ENCODE data around the gene MAPRE2. TPM values are rescaled to one million over a fixed set of nuclear protein-coding genes. Genes with fewer than 3 reads are reported as not detected.
"Not testable (repeated sequence)": the region's sequence is repeated elsewhere in the genome, so short reads cannot be mapped to it uniquely, and the experiment has no call there.

Gene MAPRE2
- total RNA-seq, 2 donors from 2014 or later = 65.2 to 66.6 TPM

DNA sequence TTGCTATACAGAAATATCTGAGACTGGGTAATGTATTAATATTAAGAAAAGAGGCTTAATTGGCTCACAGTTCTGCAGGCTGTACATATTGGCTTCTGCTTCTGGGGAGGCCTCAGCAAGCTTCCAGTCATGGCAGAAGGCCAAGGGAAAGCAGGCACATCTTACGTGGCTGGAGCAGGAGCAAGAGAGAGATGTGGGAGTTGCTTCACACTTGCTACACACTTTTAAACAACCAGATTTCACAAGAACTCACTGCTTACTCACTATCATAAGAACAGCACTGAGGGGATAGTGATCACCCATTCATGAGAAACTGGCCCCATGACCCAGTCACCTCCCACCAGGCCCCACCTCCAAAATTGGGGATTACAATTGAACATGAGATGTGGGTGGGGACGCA, 50.6 kb downstream of the MAPRE2 start:
- Mint-ChIP-seq H3K9me3 (peaks cover 0 to 5% of the 10 kb centered on the region in 2 donors), H3K27ac (no peak overlapping the region), H3K36me3 (peaks cover 6 to 14% of the 10 kb centered on the region in 2 donors)
- no peak for DNase-seq (ENCODE audit: low spot score in 2 of 2)
- no peak for ATAC-seq

DNA sequence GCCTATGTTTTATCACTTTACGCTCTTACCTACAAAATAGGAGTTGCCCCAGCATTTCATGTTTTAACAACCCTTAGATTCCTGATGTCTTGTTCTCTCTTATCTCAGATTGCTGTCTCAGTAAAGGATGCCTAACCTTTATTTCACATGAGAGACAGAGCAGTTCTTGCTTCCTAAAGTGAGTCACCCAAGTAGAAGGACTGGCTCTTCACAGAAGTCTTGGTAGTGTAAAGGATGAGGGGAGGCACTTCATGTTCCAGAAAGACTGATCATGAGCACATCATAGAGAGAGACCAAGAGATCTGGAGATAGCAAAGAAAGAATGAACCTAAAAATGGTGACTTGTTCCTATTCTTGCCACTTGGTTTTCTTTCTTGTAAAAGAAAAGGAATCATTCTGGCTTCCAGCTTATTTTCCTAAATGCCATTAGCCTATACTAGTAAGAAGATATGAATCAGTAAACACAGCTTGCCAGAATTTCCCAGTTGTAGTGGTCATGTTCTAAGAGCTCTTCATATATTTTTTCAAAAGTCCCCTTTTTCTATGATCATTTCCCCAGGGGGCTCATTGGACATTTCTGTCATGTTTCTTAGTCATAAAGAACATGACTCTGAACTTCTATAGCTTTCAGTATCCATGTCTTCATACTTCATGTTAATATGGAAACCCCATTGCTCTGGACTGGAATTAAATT, 54.9 kb downstream of the MAPRE2 start:
- Mint-ChIP-seq H3K9me3 (no peaks in the 10 kb centered on the region), H3K36me3 (peaks cover 0 to 8% of the 10 kb centered on the region in 2 donors), H3K27ac (peak overlapping the region in 1 of 2 donors; percentile 5)
- no peak for DNase-seq (ENCODE audit: low spot score in 2 of 2)
- peak; percentile 60 to 64 for ATAC-seq

DNA sequence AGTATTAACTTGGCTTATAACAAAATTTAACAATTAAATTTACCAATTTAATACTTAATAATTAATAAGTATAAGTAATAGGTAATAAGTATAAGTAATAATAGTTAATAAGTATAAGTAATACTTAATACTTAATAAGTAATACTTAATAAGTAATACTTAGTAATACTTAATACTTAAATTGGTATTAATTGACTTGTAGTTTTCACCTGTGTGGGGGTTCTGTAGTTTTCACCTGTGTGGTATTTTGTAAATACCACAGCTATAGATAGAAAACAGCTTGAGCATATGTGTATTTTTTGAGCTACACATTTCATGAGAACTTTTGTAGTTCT, 55.4 kb downstream of the MAPRE2 start:
- no peaks in the 10 kb centered on the region for H3K9me3 Mint-ChIP-seq
- H3K27ac Mint-ChIP-seq = no peak overlapping the region
- peaks cover 3 to 8% of the 10 kb centered on the region in 2 donors for H3K36me3 Mint-ChIP-seq
- DNase-seq (ENCODE audit: low spot score in 2 of 2) = no peak
- no peak for ATAC-seq

DNA sequence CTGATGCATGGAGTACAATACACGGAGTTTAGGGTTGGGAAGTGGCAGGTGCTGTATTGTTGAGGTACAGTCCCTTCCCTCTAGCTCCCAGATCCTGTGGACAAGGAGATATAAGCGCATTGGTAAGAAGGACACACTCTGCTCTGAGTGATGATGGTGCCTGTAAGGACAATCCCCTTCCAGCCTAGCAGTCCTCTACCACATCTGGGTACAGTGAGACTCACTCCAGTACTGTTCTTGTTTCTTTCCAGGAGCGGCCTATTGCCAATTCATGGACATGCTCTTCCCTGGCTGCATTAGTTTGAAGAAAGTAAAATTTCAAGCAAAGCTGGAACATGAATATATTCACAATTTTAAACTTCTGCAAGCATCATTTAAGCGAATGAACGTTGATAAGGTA, 56.0 kb downstream of the MAPRE2 start:
- Mint-ChIP-seq H3K9me3 (no peaks in the 10 kb centered on the region), H3K27ac (no peak overlapping the region), H3K36me3 (peaks cover 8% of the 10 kb centered on the region in 2 donors)
- no peak for DNase-seq (ENCODE audit: low spot score in 2 of 2)
- ATAC-seq = no peak

DNA sequence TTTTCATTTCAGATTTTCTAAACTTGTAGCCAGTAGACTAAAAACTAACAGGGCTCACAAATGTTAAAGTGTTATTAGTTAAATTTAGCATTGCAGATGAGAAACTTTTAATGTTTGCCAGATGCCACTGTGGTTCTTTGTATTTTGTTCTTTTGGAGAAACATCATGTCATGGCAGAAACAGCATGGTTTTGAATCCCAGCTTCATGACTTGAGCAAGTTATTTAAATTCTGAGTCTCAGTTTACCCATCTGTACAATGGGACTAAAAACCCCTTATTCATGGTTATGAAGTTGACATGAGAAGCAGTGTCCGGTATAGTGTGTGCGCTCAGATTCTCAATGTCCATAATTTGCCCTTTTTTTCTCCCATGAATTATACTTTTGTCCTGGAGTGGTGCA, 56.5 kb downstream of the MAPRE2 start:
- no peak overlapping the region for H3K27ac Mint-ChIP-seq
- no peak for ATAC-seq
- no peak for DNase-seq (ENCODE audit: low spot score in 2 of 2)
- H3K36me3 Mint-ChIP-seq = peaks cover 8 to 9% of the 10 kb centered on the region in 2 donors
- H3K9me3 Mint-ChIP-seq = no peaks in the 10 kb centered on the region

DNA sequence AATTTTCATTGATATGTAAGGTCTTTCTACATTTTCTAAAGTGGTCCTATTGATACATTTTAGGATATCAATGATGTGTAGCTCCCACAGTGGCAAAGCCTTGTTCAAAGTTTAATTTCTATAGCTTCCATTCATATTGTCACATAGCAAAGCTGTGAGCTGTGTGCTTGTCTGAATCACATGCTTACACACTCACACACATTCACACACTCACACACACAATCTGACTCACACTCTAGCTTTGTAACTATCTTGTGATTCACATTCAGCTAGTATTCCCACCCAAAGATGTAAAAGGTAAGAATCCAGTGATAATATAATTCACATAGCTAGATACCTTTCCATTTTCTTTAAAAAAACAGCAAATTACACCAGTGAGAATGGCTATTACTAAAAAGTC, 58.7 kb downstream of the MAPRE2 start:
- H3K36me3 Mint-ChIP-seq = peaks cover 8 to 9% of the 10 kb centered on the region in 2 donors
- DNase-seq (ENCODE audit: low spot score in 2 of 2) (no peak), ATAC-seq (no peak)
- H3K27ac Mint-ChIP-seq = no peak overlapping the region
- H3K9me3 Mint-ChIP-seq = no peaks in the 10 kb centered on the region

DNA sequence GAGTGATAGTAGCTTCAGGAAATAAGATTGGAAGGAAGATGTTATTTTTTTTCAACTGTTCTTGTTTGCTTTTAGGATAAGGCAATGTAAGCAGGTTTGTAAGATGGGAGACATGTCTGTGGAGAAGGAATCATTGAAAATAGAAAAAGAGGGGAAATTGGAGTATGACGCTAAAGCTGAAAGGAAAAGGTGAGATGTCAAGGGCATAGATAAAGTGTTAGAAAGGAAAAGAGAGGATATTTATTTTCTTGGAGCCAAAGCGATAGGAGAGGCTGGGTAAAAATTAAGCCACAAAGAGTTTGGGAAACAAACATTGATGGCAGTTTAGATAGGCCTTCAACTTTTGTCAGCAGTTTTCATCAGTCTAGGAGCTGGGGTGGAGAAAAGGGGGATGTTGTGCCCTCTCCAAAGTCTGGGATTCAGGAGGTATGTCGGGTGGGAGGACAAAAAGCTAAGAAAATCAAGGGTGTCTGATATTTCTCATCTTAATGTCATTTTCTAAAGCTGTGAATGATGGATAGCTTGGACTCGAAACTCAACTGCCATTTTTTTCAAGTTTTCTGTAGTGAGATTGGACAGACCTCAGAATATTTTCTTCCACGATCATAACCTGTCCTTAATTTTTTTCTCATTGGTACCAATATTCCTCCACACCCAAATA, 63.3 kb downstream of the MAPRE2 start:
- ATAC-seq (no peak), DNase-seq (ENCODE audit: low spot score in 2 of 2) (no peak)
- no peak overlapping the region for H3K27ac Mint-ChIP-seq
- H3K36me3 Mint-ChIP-seq = peaks cover 9 to 22% of the 10 kb centered on the region in 2 donors
- no peaks in the 10 kb centered on the region for H3K9me3 Mint-ChIP-seq

DNA sequence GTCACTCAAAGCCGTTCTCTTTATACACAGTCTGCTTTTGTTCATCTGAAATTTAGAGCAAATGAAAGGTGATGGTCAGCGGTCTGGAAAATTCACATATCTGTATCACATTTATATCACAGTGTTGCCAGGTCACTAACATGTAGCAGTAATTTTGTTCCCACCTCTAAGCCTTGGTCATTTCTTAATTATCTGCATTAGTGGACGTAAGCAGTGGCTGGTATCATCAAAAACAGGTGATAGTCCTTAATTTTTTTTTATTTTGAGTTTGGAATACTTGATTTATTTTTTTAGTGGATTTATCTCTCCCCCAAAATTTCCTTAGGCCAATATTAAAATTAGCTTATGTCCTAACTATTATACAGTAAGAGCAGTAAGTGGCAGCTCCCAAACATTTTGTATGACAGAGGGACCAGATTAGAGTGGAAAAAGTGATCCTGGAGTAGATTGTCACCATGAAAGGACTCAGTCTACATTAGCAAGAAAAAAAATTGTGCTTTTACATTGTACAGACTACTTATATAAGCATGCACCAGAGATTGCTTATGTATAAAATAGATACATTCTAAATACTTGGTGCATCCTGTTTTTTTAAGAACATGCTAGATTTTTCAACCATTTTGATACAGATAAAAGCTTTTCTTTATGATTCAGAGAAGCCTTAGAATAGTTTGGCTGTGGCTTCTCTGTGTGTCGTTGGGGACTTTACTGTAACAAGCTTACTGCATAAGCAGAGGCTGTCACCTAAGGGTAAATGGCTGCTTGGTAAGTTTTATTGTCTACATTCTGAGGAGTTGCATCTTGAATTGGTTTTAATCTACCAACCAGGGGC, 65.0 kb downstream of the MAPRE2 start:
- Mint-ChIP-seq H3K36me3 (peaks cover 14 to 28% of the 10 kb centered on the region in 2 donors), H3K9me3 (peaks cover 0 to 5% of the 10 kb centered on the region in 2 donors), H3K27ac (no peak overlapping the region)
- DNase-seq (ENCODE audit: low spot score in 2 of 2) = no peak
- peak; percentile 36 to 59 for ATAC-seq

DNA sequence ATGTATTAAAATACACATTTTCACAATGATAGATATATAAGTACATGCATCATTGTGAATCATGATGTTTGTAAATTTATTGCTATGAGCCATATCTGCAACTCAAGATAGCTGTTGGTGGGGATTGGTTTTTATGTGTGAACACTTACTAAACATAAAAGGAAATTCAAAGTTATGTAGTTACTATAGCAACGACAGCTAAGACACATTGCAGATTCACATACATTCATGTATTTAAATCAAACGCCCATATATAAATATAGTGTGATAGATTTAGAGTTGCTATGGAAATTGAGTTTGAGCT, 65.6 kb downstream of the MAPRE2 start:
- ATAC-seq = peak; percentile 52 to 89

DNA sequence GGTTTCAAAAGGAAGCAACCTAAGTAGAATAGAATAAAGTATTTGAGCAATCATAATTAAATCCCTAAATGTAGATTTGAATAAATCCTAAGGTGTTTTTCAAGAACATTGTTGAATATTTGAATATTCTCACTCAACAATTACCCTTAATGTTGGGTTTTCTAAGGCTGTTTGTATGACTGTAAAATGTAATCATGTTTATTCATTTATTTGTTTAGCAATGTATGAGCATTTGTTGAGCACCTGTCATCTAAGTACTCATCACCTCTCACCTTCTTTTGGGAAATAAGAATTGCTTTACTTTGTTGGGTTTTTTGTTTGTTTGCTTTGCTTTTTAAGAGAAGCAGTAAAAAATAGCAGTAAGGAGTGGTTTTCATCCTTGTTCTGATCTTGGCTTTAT, 66.0 kb downstream of the MAPRE2 start:
- no peak for ATAC-seq
- Mint-ChIP-seq H3K36me3 (peaks cover 10 to 38% of the 10 kb centered on the region in 2 donors), H3K27ac (no peak overlapping the region), H3K9me3 (peaks cover 0 to 6% of the 10 kb centered on the region in 2 donors)
- no peak for DNase-seq (ENCODE audit: low spot score in 2 of 2)

More for the DNA sequence above, 65.6 kb downstream of the MAPRE2 start:
- Mint-ChIP-seq H3K36me3 (peaks cover 13 to 34% of the 10 kb centered on the region in 2 donors), H3K9me3 (peaks cover 0 to 6% of the 10 kb centered on the region in 2 donors), H3K27ac (no peak overlapping the region)
- DNase-seq (ENCODE audit: low spot score in 2 of 2) = no peak

DNA sequence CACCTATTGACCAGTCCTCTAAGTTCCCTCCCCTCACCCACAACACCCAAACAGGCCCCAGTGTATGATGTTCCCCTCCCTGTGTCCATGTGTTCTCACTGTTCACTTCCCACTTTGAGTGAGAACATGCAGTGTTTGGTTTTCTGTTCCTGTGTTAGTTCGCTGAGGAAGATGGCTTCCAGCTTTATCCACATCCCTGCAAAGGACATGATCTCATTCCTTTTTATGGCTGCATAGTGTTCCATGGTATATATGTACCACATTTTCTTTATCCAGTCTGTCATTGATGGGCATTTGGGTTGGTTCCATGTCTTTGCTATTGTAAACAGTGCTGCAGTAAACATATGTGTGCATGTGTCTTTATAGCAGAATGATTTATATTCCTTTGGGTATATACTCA, 66.9 kb downstream of the MAPRE2 start:
- ATAC-seq; H3K9me3 Mint-ChIP-seq; H3K27ac Mint-ChIP-seq; DNase-seq (ENCODE audit: low spot score in 2 of 2): not testable (repeated sequence)
- peaks cover 18 to 43% of the 10 kb centered on the region in 2 donors for H3K36me3 Mint-ChIP-seq

DNA sequence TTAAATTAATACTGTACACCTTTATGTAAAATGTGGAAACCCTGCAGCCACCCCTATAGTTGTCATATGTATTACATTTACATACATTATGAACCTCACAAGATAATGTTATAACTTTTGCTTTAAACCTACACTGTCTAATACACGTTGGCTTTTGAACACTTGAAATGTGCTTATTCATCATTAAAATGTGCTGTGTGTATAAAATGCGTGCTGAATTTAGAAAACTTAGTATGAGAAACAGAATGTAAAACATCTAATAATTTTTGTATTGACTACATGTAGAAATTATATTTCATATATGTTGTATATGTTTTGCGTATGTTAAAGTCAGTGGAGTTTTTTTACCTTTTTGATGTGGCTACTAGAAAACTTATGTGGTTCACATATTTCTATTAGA, 68.8 kb downstream of the MAPRE2 start:
- Mint-ChIP-seq H3K27ac (no peak overlapping the region), H3K36me3 (peaks cover 18 to 46% of the 10 kb centered on the region in 2 donors), H3K9me3 (peaks cover 0 to 6% of the 10 kb centered on the region in 2 donors)
- DNase-seq (ENCODE audit: low spot score in 2 of 2) (no peak), ATAC-seq (no peak)

DNA sequence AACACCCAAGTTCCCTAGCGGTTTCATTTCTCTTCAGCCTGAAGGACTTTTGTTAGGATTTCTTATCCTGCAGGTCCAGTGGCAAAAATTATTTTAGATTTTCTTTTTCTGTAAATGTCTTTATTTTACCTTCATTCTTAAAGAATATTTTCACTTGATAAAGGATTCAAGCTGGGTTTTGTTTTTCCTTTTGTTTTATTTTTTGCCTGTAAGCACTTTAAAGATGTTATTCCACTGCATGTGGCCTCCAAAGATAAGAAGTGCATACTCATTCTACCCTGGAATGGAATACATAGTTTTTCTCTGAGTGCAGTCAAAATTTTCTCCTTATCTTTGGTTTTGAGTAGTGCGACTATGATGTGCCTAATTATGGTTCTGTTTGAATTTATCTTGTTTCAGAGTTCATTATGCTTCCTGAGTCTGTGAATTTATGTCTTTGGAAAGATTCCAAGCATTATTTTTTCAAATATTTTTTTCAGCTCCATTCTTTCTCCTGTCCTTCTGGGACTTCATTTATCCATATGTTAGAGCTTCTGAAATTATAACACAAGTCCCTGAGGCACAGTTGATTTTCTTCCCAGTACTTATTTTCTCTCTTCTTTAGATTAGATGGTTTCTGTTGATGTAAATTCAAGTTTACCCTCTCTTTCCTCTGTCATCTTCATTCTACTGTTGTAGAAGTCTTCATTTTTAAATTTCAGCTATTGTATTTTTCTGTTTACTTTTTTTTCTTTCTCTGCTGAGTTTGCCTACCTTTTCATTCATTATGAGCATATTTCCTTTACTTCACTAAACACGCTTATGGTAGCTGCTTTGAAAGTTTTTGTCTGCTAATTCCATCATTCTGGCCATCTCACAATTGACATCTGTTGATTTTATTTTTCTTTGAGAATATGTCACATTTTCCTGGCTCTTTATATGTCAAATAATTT, 69.6 kb downstream of the MAPRE2 start:
- no peak for ATAC-seq
- H3K9me3 Mint-ChIP-seq = peaks cover 0 to 6% of the 10 kb centered on the region in 2 donors
- H3K27ac Mint-ChIP-seq = no peak overlapping the region
- H3K36me3 Mint-ChIP-seq = peaks cover 18 to 46% of the 10 kb centered on the region in 2 donors
- no peak for DNase-seq (ENCODE audit: low spot score in 2 of 2)

DNA sequence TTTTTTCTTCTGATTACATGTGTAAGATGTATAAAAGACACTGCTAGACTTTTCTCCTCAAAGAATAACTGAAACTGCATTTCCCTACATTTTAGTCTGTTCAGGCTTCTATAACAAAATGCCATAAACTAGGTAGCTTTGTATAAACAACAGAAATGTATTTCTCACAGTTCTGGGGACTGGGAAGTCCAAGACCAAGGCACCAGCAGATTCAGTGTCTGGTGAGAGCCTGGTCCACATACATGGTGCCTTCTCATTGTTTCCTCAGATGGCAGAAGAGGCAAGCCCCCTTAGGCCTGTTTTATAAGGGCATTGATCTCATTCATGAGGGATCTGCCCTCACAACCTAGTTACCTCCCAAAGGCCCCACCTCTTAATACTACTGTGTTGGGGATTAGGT, 71.5 kb downstream of the MAPRE2 start:
- DNase-seq (ENCODE audit: low spot score in 2 of 2) (no peak), ATAC-seq (no peak)
- Mint-ChIP-seq H3K27ac (no peak overlapping the region), H3K9me3 (peaks cover 0 to 6% of the 10 kb centered on the region in 2 donors), H3K36me3 (peaks cover 18 to 42% of the 10 kb centered on the region in 2 donors)

DNA sequence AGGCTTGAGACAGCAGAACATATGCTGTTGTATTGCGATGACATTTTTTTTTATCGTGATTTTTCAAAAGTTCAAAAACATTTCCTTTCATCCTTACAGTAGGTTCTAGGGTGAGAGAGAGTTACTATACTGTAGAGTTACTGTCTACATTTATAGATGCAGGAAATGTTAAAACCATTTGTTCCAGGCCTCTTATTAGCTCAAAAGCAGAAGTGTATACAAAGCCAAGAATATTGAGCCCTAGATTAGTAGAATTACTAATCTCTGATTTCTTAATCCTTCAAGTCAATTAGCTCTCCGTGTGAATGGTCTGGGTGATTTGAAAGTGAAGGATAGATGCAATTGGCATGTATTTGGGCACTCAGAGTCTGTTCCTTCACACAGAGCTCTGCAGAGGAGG, 73.1 kb downstream of the MAPRE2 start:
- ATAC-seq (no peak), DNase-seq (ENCODE audit: low spot score in 2 of 2) (no peak)
- peak overlapping the region in 1 of 2 donors; percentile 33 for H3K27ac Mint-ChIP-seq
- peaks cover 0 to 6% of the 10 kb centered on the region in 2 donors for H3K9me3 Mint-ChIP-seq
- peaks cover 18 to 26% of the 10 kb centered on the region in 2 donors for H3K36me3 Mint-ChIP-seq

DNA sequence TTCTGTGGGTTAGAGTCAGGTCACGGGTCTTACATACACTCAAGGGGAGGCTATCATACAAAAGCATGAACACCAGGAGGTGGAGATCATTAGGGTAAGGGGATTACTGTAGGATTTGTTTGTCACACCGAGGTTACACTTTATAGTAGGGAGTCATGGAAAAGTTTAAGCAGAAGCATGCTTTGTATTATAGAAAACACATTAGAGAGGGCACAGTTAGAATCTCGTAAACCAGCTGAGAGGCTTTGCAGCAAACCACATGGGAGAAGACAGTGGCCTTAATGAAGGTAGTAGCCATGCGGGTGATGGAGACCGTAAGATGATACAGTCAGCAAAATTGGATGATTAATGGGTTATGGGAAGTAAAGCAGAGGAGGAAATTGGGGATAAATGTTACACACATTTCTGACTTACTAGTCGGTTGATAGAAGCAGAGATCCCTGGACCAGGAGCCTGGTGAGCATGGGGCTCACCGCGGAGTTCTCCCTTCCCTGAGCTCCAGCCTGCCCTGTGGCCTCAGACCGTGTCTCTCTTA, 75.6 kb downstream of the MAPRE2 start:
- ATAC-seq = no peak
- H3K36me3 Mint-ChIP-seq = peaks cover 9 to 12% of the 10 kb centered on the region in 2 donors
- H3K9me3 Mint-ChIP-seq = no peaks in the 10 kb centered on the region
- DNase-seq (ENCODE audit: low spot score in 2 of 2) = no peak
- no peak overlapping the region for H3K27ac Mint-ChIP-seq

Measured in activated naive CD4-positive, alpha-beta T cell treated with anti-CD3 and anti-CD28 coated beads, Interleukin-2, amount 50 U/mL, for 72 hours (primary cell).